ENCODE data around the gene NEK9. TPM values are rescaled to one million over a fixed set of nuclear protein-coding genes. Genes with fewer than 3 reads are reported as not detected.

NEK9 gene
- total and polyA plus RNA-seq, 2 donors (not counting 3 experiments of a cell fraction or from before 2014, with no cell fraction given): 22.1 to 65.1 TPM

GRCh38 chr14:75107186-75107585, 19.7 kb downstream of the NEK9 start:
- Histone ChIP-seq H3K9ac (replicated peaks; ENCODE audit: extremely low read depth, insufficient read depth, low read length) (no peak overlapping the region), H3K27ac (ENCODE audit: insufficient read depth, low read depth, low read length) (no peak overlapping the region), H3K9me3 (replicated peaks; ENCODE audit: control insufficient read depth, insufficient read depth, low read length) (no peaks in the 10 kb centered on the region), H3K4me3 (replicated peaks in 1 of 3; ENCODE audit: insufficient read depth in 1 of 3, low read depth in 1 of 3, low read length in 3 of 3) (no peak overlapping the region), H3K79me2 (ENCODE audit: control insufficient read depth, insufficient read depth, low read length) (no peaks in the 10 kb centered on the region), H3K4me1 (ENCODE audit: control insufficient read depth, extremely low read depth, insufficient read depth, low read length) (no peaks in the 10 kb centered on the region), H4K20me1 (replicated peaks; ENCODE audit: control insufficient read depth, extremely low read depth, insufficient read depth, low read length) (no peaks in the 10 kb centered on the region), H3K27me3 (ENCODE audit: control insufficient read depth in 2 of 2, insufficient read depth in 2 of 2, low read length in 2 of 2) (no peaks in the 10 kb centered on the region), H3K36me3 (ENCODE audit: control insufficient read depth in 2 of 2, extremely low read depth in 1 of 2, insufficient read depth in 2 of 2, low read length in 2 of 2) (peaks cover 10 to 23% of the 10 kb centered on the region in 2 experiments), H2AFZ (ENCODE audit: low read depth, low read length) (no peak overlapping the region), H3K9me1 (replicated peaks; ENCODE audit: control insufficient read depth, extremely low read depth, insufficient read depth, low read length) (no peaks in the 10 kb centered on the region), H3K4me2 (ENCODE audit: insufficient read depth, low read length) (no peak overlapping the region)
- ChIA-PET POLR2A (no interaction called here), CTCF (interaction anchor here (0.6 kb wide), 1 partner anchor 10 kb away, joined by 3 read pairs; no protein-coding TSS in a partner anchor)
- dilution Hi-C loops (cut with MboI; ENCODE audit: extremely low pct_ligation_motif_present, low sequenced_read_pairs) (no loop called here), intact Hi-C loops (cut with micrococcal nuclease) (no loop called here)
- no peak for DNase-seq (ENCODE audit: low read depth, low spot score)
- no TSS peak for BruUV-seq (replicated peaks)
- no peak for TF ChIP-seq CTCF (IDR thresholded peaks at IDR 0.05; ENCODE audit: extremely low read depth in 1 of 2, insufficient read depth in 1 of 2, low read depth in 1 of 2, low read length in 2 of 2)
- TF ChIP-seq POLR2AphosphoS5 (IDR thresholded peaks at IDR 0.05; ENCODE audit: insufficient read depth, low read depth, low read length): no peak
- TF ChIP-seq POLR2A (IDR thresholded peaks at IDR 0.05; ENCODE audit: low read depth, low read length): no peak
- no peak for TF ChIP-seq GATA2 (IDR thresholded peaks at IDR 0.05; ENCODE audit: insufficient read depth, insufficient read length, low read depth, low read length)
- no peak for TF ChIP-seq MYC (IDR thresholded peaks at IDR 0.05; ENCODE audit: low read depth, low read length)
- TF ChIP-seq FOS (IDR thresholded peaks at IDR 0.05; ENCODE audit: borderline replicate concordance, insufficient read depth, low read length): no peak
- TF ChIP-seq JUN (IDR thresholded peaks at IDR 0.05; ENCODE audit: borderline replicate concordance, insufficient read depth, insufficient read length, low read depth): no peak
- TF ChIP-seq MAX (IDR thresholded peaks at IDR 0.05; ENCODE audit: insufficient read depth, insufficient read length): no peak
- no peak for TF ChIP-seq EZH2 (IDR thresholded peaks at IDR 0.05; ENCODE audit: borderline replicate concordance, low read depth, low read length, severe bottlenecking)
- FAIRE-seq: no peak
